Measurements from ENCODE around the gene TBC1D32. TPM values are rescaled to one million over a fixed set of nuclear protein-coding genes. Genes with fewer than 3 reads are reported as not detected.
"Not testable (repeated sequence)": the region's sequence is repeated elsewhere in the genome, so short reads cannot be mapped to it uniquely, and the experiment has no call there.

TBC1D32 gene
- total RNA-seq, 1 experiment from 2014 or later: 3.4 TPM

DNA sequence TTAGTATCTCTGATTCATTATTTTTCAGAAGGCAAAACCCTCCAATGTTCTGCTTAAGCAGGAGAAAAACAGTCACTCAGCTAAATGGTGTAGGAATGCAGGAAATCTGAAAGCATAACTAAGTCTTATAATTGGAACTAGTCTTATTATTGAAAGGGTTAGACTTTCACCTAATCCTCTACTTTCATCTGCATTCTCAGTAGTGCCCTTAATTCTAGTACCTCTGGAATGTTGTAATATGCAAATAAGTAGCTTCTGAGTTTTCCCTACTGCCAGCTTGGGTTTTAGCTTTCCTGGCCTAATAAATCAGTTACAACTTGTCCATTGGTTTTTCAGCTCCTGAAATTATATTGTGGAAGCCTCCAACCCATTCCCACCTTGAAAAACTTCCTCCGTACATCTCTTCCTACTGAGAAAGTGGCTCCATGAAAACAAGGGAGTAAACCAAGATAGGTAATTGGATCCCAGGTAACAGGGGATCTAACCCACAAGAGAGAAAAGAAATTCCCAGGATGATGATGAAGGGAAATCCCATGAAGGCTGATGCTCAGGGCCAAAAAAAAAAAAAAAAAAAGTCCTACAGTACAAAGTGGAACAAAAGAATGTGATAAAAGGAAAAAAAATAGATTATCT is 147.0 kb downstream of the TBC1D32 start:
- H3K27me3 Mint-ChIP-seq (ENCODE audit: insufficient read depth, unreplicated experiment): no peaks in the 10 kb centered on the region
- no peaks in the 10 kb centered on the region for H3K36me3 Mint-ChIP-seq (ENCODE audit: insufficient read depth, unreplicated experiment)
- H3K27ac Mint-ChIP-seq (ENCODE audit: unreplicated experiment): no peak overlapping the region

DNA sequence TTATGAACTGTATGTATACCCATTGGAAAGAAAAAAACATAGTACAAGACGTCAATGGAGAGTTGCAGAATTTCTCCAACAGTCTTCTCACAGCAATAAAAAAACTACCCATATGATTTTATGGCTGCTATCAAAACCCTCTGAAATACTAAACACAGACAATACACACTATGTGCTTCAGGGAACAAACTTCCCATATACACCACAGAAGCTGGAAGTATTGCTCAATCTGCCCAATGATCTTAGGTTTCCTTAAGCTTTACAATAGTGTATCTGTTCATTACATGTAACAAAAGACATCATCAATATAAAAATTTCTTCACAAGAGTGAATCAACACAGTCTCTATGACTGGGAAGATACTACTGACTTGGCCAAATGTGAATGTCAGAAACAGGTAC is 150.5 kb downstream of the TBC1D32 start:
- TF ChIP-seq, protein P1, sequence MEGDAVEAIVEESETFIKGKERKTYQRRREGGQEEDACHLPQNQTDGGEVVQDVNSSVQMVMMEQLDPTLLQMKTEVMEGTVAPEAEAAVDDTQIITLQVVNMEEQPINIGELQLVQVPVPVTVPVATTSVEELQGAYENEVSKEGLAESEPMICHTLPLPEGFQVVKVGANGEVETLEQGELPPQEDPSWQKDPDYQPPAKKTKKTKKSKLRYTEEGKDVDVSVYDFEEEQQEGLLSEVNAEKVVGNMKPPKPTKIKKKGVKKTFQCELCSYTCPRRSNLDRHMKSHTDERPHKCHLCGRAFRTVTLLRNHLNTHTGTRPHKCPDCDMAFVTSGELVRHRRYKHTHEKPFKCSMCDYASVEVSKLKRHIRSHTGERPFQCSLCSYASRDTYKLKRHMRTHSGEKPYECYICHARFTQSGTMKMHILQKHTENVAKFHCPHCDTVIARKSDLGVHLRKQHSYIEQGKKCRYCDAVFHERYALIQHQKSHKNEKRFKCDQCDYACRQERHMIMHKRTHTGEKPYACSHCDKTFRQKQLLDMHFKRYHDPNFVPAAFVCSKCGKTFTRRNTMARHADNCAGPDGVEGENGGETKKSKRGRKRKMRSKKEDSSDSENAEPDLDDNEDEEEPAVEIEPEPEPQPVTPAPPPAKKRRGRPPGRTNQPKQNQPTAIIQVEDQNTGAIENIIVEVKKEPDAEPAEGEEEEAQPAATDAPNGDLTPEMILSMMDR (IDR thresholded peaks at IDR 0.05; ENCODE audit: insufficient read depth in 1 of 2, low read depth in 1 of 2, low read length in 1 of 2, severe bottlenecking in 1 of 2, unreplicated experiment in 1 of 2): no peak
- Mint-ChIP-seq H3K27ac (ENCODE audit: unreplicated experiment) (no peak overlapping the region), H3K36me3 (ENCODE audit: insufficient read depth, unreplicated experiment) (no peaks in the 10 kb centered on the region), H3K4me1 (ENCODE audit: low read depth, unreplicated experiment) (no peaks in the 10 kb centered on the region), H3K4me3 (ENCODE audit: unreplicated experiment) (no peak overlapping the region), H3K9me3 (ENCODE audit: unreplicated experiment) (no peaks in the 10 kb centered on the region), H3K27me3 (ENCODE audit: insufficient read depth, unreplicated experiment) (no peaks in the 10 kb centered on the region)
- H3K4me3 ChIP-seq (ENCODE audit: low read depth, low read length): no peak overlapping the region
- intact Hi-C loops (cut with micrococcal nuclease; ENCODE audit: unreplicated experiment): no loop called here
- no peaks in the 10 kb centered on the region for H3K36me3 ChIP-seq (ENCODE audit: control insufficient read depth, insufficient read depth, low read length)
- H3K4me1 ChIP-seq: no peaks in the 10 kb centered on the region
- DNase-seq: no peak
- H3K9me3 ChIP-seq: no peaks in the 10 kb centered on the region
- POLR2A ChIA-PET: no interaction called here
- BruUV-seq (replicated peaks): no TSS peak
- no peaks in the 10 kb centered on the region for H3K27me3 ChIP-seq (replicated peaks; ENCODE audit: control insufficient read depth, insufficient read depth, low read length)
- CTCF ChIA-PET: no interaction called here

More for the DNA sequence above, 147.0 kb downstream of the TBC1D32 start:
- H3K9me3 Mint-ChIP-seq (ENCODE audit: unreplicated experiment): no peaks in the 10 kb centered on the region
- Histone ChIP-seq H3K36me3 (ENCODE audit: control insufficient read depth, insufficient read depth, low read length) (no peaks in the 10 kb centered on the region), H3K4me1 (no peaks in the 10 kb centered on the region), H3K27me3 (replicated peaks; ENCODE audit: control insufficient read depth, insufficient read depth, low read length) (no peaks in the 10 kb centered on the region), H3K4me3 (ENCODE audit: low read depth, low read length) (no peak overlapping the region), H3K9me3 (no peaks in the 10 kb centered on the region)
- CTCF ChIA-PET: no interaction called here
- intact Hi-C loops (cut with micrococcal nuclease; ENCODE audit: unreplicated experiment): no loop called here
- BruUV-seq (replicated peaks): no TSS peak
- DNase-seq: no peak
- no peak overlapping the region for H3K4me3 Mint-ChIP-seq (ENCODE audit: unreplicated experiment)
- POLR2A ChIA-PET: no interaction called here
- TF ChIP-seq, protein P1 (IDR thresholded peaks at IDR 0.05; ENCODE audit: insufficient read depth in 1 of 2, low read depth in 1 of 2, low read length in 1 of 2, severe bottlenecking in 1 of 2, unreplicated experiment in 1 of 2): no peak
- H3K4me1 Mint-ChIP-seq (ENCODE audit: low read depth, unreplicated experiment): no peaks in the 10 kb centered on the region

DNA sequence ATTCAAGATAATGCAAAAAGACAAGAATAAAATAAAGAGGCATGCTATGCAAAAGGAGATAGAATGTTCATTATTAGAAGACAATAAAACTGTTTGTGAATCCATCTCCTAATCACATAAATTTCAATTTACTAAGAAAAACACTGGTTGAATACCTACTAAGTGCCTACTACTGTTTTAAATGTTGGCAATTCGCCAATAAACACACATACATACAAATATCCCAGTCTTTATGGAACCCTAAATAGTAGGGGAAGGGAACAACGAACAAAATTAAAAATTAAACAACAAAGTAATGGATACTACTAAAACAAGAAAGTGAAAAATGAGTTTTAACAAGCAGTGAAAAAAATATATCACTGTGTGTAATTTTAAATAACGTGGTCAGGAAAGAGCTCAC is 158.5 kb downstream of the TBC1D32 start:
- DNase-seq: no peak
- no peak overlapping the region for H3K4me3 Mint-ChIP-seq (ENCODE audit: unreplicated experiment)
- no peaks in the 10 kb centered on the region for H3K27me3 Mint-ChIP-seq (ENCODE audit: insufficient read depth, unreplicated experiment)
- H3K36me3 Mint-ChIP-seq (ENCODE audit: insufficient read depth, unreplicated experiment): no peaks in the 10 kb centered on the region
- H3K4me3 ChIP-seq (ENCODE audit: low read depth, low read length): no peak overlapping the region
- no peak overlapping the region for H3K27ac Mint-ChIP-seq (ENCODE audit: unreplicated experiment)
- intact Hi-C loops (cut with micrococcal nuclease; ENCODE audit: unreplicated experiment): no loop called here
- H3K4me1 Mint-ChIP-seq (ENCODE audit: low read depth, unreplicated experiment): no peaks in the 10 kb centered on the region
- POLR2A ChIA-PET: no interaction called here
- no peaks in the 10 kb centered on the region for H3K27me3 ChIP-seq (replicated peaks; ENCODE audit: control insufficient read depth, insufficient read depth, low read length)
- H3K9me3 Mint-ChIP-seq (ENCODE audit: unreplicated experiment): no peaks in the 10 kb centered on the region
- CTCF ChIA-PET: no interaction called here
- H3K9me3 ChIP-seq: no peaks in the 10 kb centered on the region
- TF ChIP-seq, protein P1 (IDR thresholded peaks at IDR 0.05; ENCODE audit: insufficient read depth in 1 of 2, low read depth in 1 of 2, low read length in 1 of 2, severe bottlenecking in 1 of 2, unreplicated experiment in 1 of 2): no peak
- H3K36me3 ChIP-seq (ENCODE audit: control insufficient read depth, insufficient read depth, low read length): no peaks in the 10 kb centered on the region
- BruUV-seq (replicated peaks): no TSS peak
- no peaks in the 10 kb centered on the region for H3K4me1 ChIP-seq

DNA sequence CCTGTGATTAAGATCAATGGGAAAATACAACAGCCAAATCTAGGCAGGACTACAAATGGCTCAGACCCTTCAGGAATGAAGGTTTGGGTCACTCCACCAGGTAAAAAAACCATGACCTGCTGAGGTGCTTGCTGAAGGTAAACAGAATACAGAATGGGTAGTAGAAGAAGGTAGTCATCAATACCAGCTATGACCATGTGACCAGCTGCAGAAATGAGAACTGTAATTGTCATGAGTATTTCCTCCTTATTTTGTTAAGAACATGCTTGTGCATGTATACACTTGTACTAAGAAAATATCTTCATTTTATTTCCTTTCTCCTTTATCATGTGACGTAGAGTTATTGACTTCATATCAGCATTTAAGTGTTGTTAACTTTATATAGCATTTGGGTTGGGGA is 161.8 kb downstream of the TBC1D32 start:
- H3K36me3 Mint-ChIP-seq (ENCODE audit: insufficient read depth, unreplicated experiment); H3K4me1 ChIP-seq; BruUV-seq (replicated peaks); H3K27ac Mint-ChIP-seq (ENCODE audit: unreplicated experiment); H3K36me3 ChIP-seq (ENCODE audit: control insufficient read depth, insufficient read depth, low read length); H3K9me3 Mint-ChIP-seq (ENCODE audit: unreplicated experiment); DNase-seq; H3K4me1 Mint-ChIP-seq (ENCODE audit: low read depth, unreplicated experiment); H3K27me3 Mint-ChIP-seq (ENCODE audit: insufficient read depth, unreplicated experiment); H3K9me3 ChIP-seq; H3K4me3 Mint-ChIP-seq (ENCODE audit: unreplicated experiment); H3K27me3 ChIP-seq (replicated peaks; ENCODE audit: control insufficient read depth, insufficient read depth, low read length); POLR2A ChIA-PET; H3K4me3 ChIP-seq (ENCODE audit: low read depth, low read length); CTCF ChIA-PET; intact Hi-C loops (cut with micrococcal nuclease; ENCODE audit: unreplicated experiment): not testable (repeated sequence)

Data from Caco-2 (cell line).